Hepatocyte (in vitro differentiated cells): ENCODE results near the gene SDC4. TPM values are rescaled to one million over a fixed set of nuclear protein-coding genes. Genes with fewer than 3 reads are reported as not detected.

Source experiments
- DNase-seq: peaks from one replicate; pipeline ENCODE4 v3.0.0-alpha.2; 2016; ENCODE audit warnings: low spot score
- H2AFZ ChIP-seq: fragments of 200-600 bp; sonication (generic); 2 replicates; pipeline ENCODE4 v1.6.0; 2016; ENCODE audit warnings: antibody characterized with exemption, mild to moderate bottlenecking
- H3K27ac ChIP-seq: fragments of 200-600 bp; sonication (generic); 2 replicates; pipeline ENCODE4 v1.5.1; 2016; ENCODE audit warnings: mild to moderate bottlenecking
- H3K27me3 ChIP-seq: fragments of 200-600 bp; sonication (generic); 2 replicates; pipeline ENCODE4 v1.6.1; 2016
- H3K36me3 ChIP-seq: fragments of 200-600 bp; sonication (generic); replicated peaks from 2 replicates; pipeline ENCODE4 v1.5.1; 2016; ENCODE audit warnings: low read depth; ENCODE audit not compliant: insufficient read depth
- H3K4me1 ChIP-seq: fragments of 200-600 bp; sonication (generic); 2 replicates; pipeline ENCODE4 v1.5.1; 2016; ENCODE audit warnings: mild to moderate bottlenecking, moderate library complexity; ENCODE audit not compliant: insufficient read depth
- H3K4me2 ChIP-seq: fragments of 200-600 bp; sonication (generic); 2 replicates; pipeline ENCODE4 v1.6.0; 2016
- H3K4me3 ChIP-seq: fragments of 200-600 bp; sonication (generic); 2 replicates; pipeline ENCODE4 v1.5.1; 2016; ENCODE audit warnings: mild to moderate bottlenecking
- H3K79me2 ChIP-seq: fragments of 200-600 bp; sonication (generic); 2 replicates; pipeline ENCODE4 v1.6.0; 2017; ENCODE audit warnings: mild to moderate bottlenecking
- H3K9me2 ChIP-seq: fragments of 200-600 bp; sonication (generic); replicated peaks from 2 replicates; pipeline ENCODE4 v1.6.0; 2017; ENCODE audit warnings: mild to moderate bottlenecking; ENCODE audit not compliant: insufficient read depth
- H3K9me3 ChIP-seq: fragments of 200-600 bp; sonication (generic); 2 replicates; pipeline ENCODE4 v1.5.1; 2016; ENCODE audit warnings: low read depth, mild to moderate bottlenecking
- H4K20me1 ChIP-seq: fragments of 200-600 bp; sonication (generic); 2 replicates; pipeline ENCODE4 v1.6.0; 2016; ENCODE audit warnings: mild to moderate bottlenecking; ENCODE audit not compliant: insufficient read depth, poor library complexity, severe bottlenecking
- CTCF ChIP-seq: fragments of 200-600 bp; sonication (generic); IDR thresholded peaks from 2 replicates; pipeline ENCODE4 v1.5.1; 2016; ENCODE audit warnings: antibody characterized with exemption, mild to moderate bottlenecking; ENCODE audit not compliant: poor library complexity
- EZH2 ChIP-seq: fragments of 200-600 bp; sonication (generic); IDR thresholded peaks from 2 replicates; pipeline ENCODE4 v1.6.1; 2016; ENCODE audit warnings: antibody characterized with exemption, mild to moderate bottlenecking, borderline replicate concordance
- EZH2phosphoT487 ChIP-seq: fragments of 200-600 bp; sonication (generic); IDR thresholded peaks from one replicate; pipeline ENCODE4 v1.6.1; 2018; ENCODE audit warnings: antibody characterized with exemption, mild to moderate bottlenecking, low read depth, moderate library complexity; ENCODE audit not compliant: unreplicated experiment, severe bottlenecking
- WGBS: methylation state at CpG from one replicate; pipeline ENCODE4 v1.1.6; 2016; ENCODE audit warnings: low lambda C conversion rate; ENCODE audit errors: missing lambda C conversion rate; 5-methylcytosine and 5-hydroxymethylcytosine counted together
- polyA plus RNA-seq: library from polyadenylated mRNA; unstranded; fragments of >200 nt; fragmentation: Nextera tagmentation; extraction: Ambion mirVana; gene quantifications from 2 replicates; pipeline ENCODE4 v1.2.1, GENCODE V29; 2016
- total RNA-seq: library from RNA; depleted of rRNA; stranded (reverse); fragments of >200 nt; gene quantifications from 2 replicates; pipeline ENCODE4 v1.2.3, GENCODE V29; 2014

Gene SDC4, protein sequence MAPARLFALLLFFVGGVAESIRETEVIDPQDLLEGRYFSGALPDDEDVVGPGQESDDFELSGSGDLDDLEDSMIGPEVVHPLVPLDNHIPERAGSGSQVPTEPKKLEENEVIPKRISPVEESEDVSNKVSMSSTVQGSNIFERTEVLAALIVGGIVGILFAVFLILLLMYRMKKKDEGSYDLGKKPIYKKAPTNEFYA
- total RNA-seq (191 and 194 TPM in 2 replicates), polyA plus RNA-seq (159 and 178 TPM in 2 replicates)

GRCh38 chr20:45347936-45348778, at the start of gene SDC4:
TSS of gene SDC4 (minus strand) at chr20:45348424. CDS start at chr20:45348384, 40 bp downstream.
- peak within 1 kb of the TSS; percentile 26 for H3K4me3 ChIP-seq
- no peaks in the 10 kb centered on the region for H3K9me2 ChIP-seq
- H4K20me1 ChIP-seq: peaks cover 13% of the 10 kb centered on the region
- TF ChIP-seq CTCF (no peak), EZH2phosphoT487 (no peak), EZH2 (no peak)
- H3K27me3 ChIP-seq: no peaks in the 10 kb centered on the region
- peak within 1 kb of the TSS; percentile 87 for H3K4me2 ChIP-seq
- no peaks in the 10 kb centered on the region for H3K36me3 ChIP-seq
- H3K27ac ChIP-seq: peak within 1 kb of the TSS; percentile 96
- peak; percentile 87 for DNase-seq
- H3K9me3 ChIP-seq: no peaks in the 10 kb centered on the region
- H2AFZ ChIP-seq: peak within 1 kb of the TSS; percentile 48
- H3K79me2 ChIP-seq: peaks cover 37% of the 10 kb centered on the region
- peaks cover 38% of the 10 kb centered on the region for H3K4me1 ChIP-seq
- WGBS: 5% methylated on average over 28 of the region's 77 CpGs

GRCh38 chr20:45395114-45395415, 46.8 kb upstream of the SDC4 start:
- no peaks in the 10 kb centered on the region for H3K36me3 ChIP-seq
- WGBS: 94% methylated on average over 7 of the region's 7 CpGs
- DNase-seq: no peak

DNA sequence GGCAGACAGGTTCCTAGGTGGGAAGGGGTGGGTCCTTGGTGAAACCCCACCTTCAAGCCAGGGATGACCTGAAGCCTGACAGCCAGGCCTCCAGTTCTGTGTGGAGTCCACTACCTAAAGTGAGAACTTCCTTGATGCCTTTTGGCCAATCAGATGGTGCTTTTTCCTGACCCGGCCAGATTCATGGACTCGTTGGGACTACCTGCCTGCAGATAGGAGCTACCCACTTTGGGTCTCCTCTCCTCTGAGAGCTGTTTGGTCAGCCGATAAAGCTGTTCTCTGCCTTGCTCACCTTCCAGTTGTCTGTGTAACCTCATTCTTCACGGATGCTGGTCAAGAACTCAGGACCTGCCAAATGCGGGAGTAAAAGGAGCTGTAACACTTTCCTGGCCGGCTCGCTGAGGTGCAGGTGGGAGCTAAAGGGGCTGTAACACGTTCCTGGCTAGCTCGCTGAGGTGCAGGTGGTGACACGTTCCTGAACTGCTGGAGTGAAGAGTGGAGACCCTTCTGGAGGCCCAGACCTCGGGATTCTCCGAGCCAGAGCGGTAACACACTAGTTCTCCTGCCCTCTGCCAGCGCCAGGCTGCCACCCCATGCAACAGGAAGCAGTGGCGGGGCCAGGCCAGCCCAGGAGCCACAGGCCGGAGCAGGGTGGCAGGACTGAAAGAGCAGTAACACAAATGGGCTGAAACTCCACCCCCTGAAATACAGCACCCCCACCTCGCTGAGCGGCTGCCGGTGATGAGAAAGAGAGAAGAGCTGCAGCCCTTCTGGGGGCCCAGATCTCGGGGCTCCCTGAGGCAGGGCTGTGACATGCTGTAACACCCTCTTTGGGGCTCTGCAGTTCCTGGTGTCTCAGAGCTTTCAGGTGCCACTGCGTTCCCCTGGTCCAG, 46.2 kb upstream of the SDC4 start:
- H3K4me1 ChIP-seq: no peaks in the 10 kb centered on the region
- H4K20me1 ChIP-seq: no peaks in the 10 kb centered on the region
- no peak for TF ChIP-seq CTCF
- TF ChIP-seq EZH2phosphoT487: no peak
- TF ChIP-seq EZH2: no peak
- H3K9me3 ChIP-seq: no peaks in the 10 kb centered on the region
- no peak for DNase-seq
- H3K27me3 ChIP-seq: no peaks in the 10 kb centered on the region
- H3K9me2 ChIP-seq: no peaks in the 10 kb centered on the region
- no peak overlapping the region for H2AFZ ChIP-seq
- H3K36me3 ChIP-seq: no peaks in the 10 kb centered on the region
- no peaks in the 10 kb centered on the region for H3K79me2 ChIP-seq
- H3K27ac ChIP-seq: no peak overlapping the region
- WGBS: 91% methylated on average over 21 of the region's 21 CpGs
- no peak overlapping the region for H3K4me2 ChIP-seq
- H3K4me3 ChIP-seq: no peak overlapping the region

More at GRCh38 chr20:45395114-45395415, 46.8 kb upstream of the SDC4 start:
- Histone ChIP-seq H3K4me3 (no peak overlapping the region), H3K9me3 (peaks cover 3% of the 10 kb centered on the region), H3K4me1 (no peaks in the 10 kb centered on the region), H3K27me3 (no peaks in the 10 kb centered on the region), H3K79me2 (no peaks in the 10 kb centered on the region), H3K4me2 (no peak overlapping the region), H3K9me2 (no peaks in the 10 kb centered on the region), H4K20me1 (no peaks in the 10 kb centered on the region), H3K27ac (no peak overlapping the region), H2AFZ (no peak overlapping the region)
- no peak for TF ChIP-seq EZH2phosphoT487

GRCh38 chr20:45392733-45393132, 44.5 kb upstream of the SDC4 start:
- Histone ChIP-seq H3K9me3 (no peaks in the 10 kb centered on the region), H3K79me2 (no peaks in the 10 kb centered on the region), H4K20me1 (no peaks in the 10 kb centered on the region), H3K9me2 (no peaks in the 10 kb centered on the region), H3K27ac (no peak overlapping the region), H3K4me1 (no peaks in the 10 kb centered on the region), H3K27me3 (no peaks in the 10 kb centered on the region), H2AFZ (no peak overlapping the region), H3K4me3 (no peak overlapping the region), H3K4me2 (no peak overlapping the region), H3K36me3 (no peaks in the 10 kb centered on the region)
- DNase-seq: no peak
- TF ChIP-seq EZH2: no peak
- WGBS: 91% methylated on average over 3 of the region's 3 CpGs
